ENCODE results near the gene ELOVL5.
"Not testable (repeated sequence)": the region's sequence is repeated elsewhere in the genome, so short reads cannot be mapped to it uniquely, and the experiment has no call there.

The ELOVL5 gene

GRCh38 chr6:53359095-53359842, 10.5 kb upstream of the ELOVL5 start:
- peak; percentile 91 to 92 for DNase-seq (ENCODE audit: low read depth in 2 of 2)

GRCh38 chr6:53358440-53359094, 9.8 kb upstream of the ELOVL5 start:
- no peak for DNase-seq (ENCODE audit: low read depth in 2 of 2)

- DNase-seq (ENCODE audit: low read depth in 2 of 2), result no peak
Measured at GRCh38 chr6:53357576-53358360, 9.0 kb upstream of the ELOVL5 start.

GRCh38 chr6:53353624-53354023, 4.9 kb upstream of the ELOVL5 start:
- no peak for DNase-seq (ENCODE audit: low read depth in 2 of 2)

- DNase-seq (ENCODE audit: low read depth in 2 of 2), result no peak
Measured at GRCh38 chr6:53352360-53352759, 3.6 kb upstream of the ELOVL5 start.

GRCh38 chr6:53349209-53349693, 501 bp upstream of the ELOVL5 start:
- no peak for DNase-seq (ENCODE audit: low read depth in 2 of 2)

GRCh38 chr6:53347921-53348370, 804 bp downstream of the ELOVL5 start:
- DNase-seq (ENCODE audit: low read depth in 2 of 2), result peak; percentile 33 to 44

GRCh38 chr6:53347250-53347920, 1.4 kb downstream of the ELOVL5 start:
- no peak for DNase-seq (ENCODE audit: low read depth in 2 of 2)

GRCh38 chr6:53346049-53346448, 2.7 kb downstream of the ELOVL5 start:
- DNase-seq (ENCODE audit: low read depth in 2 of 2), result not testable (repeated sequence)

- DNase-seq (ENCODE audit: low read depth in 2 of 2), result no peak
Measured at GRCh38 chr6:53344969-53345368, 3.8 kb downstream of the ELOVL5 start.

- no peak for DNase-seq (ENCODE audit: low read depth in 2 of 2)
Measured at GRCh38 chr6:53343092-53343491, 5.7 kb downstream of the ELOVL5 start.

- no peak for DNase-seq (ENCODE audit: low read depth in 2 of 2)
Measured at GRCh38 chr6:53342217-53342616, 6.5 kb downstream of the ELOVL5 start.

GRCh38 chr6:53340536-53340935, 8.2 kb downstream of the ELOVL5 start:
- DNase-seq (ENCODE audit: low read depth in 2 of 2), result no peak

- DNase-seq (ENCODE audit: low read depth in 2 of 2), result no peak
Measured at GRCh38 chr6:53339424-53339823, 9.3 kb downstream of the ELOVL5 start.

GRCh38 chr6:53338304-53338703, 10.4 kb downstream of the ELOVL5 start:
- DNase-seq (ENCODE audit: low read depth in 2 of 2), result no peak

- DNase-seq (ENCODE audit: low read depth in 2 of 2), result no peak
Measured at GRCh38 chr6:53336070-53336469, 12.7 kb downstream of the ELOVL5 start.

- DNase-seq (ENCODE audit: low read depth in 2 of 2), result no peak
Measured at GRCh38 chr6:53335224-53335994, 13.3 kb downstream of the ELOVL5 start.

GRCh38 chr6:53333439-53334408, 15.0 kb downstream of the ELOVL5 start:
- no peak for DNase-seq (ENCODE audit: low read depth in 2 of 2)

- no peak for DNase-seq (ENCODE audit: low read depth in 2 of 2)
Measured at GRCh38 chr6:53331678-53332077, 17.1 kb downstream of the ELOVL5 start.

GRCh38 chr6:53330137-53330536, 18.6 kb downstream of the ELOVL5 start:
- no peak for DNase-seq (ENCODE audit: low read depth in 2 of 2)

All from fibroblast of skin of left quadriceps (primary cell).